Smooth muscle cell of bladder (primary cell): ENCODE data around the gene DPH1. TPM values are rescaled to one million over a fixed set of nuclear protein-coding genes. Genes with fewer than 3 reads are reported as not detected.

Experiments used
- total RNA-seq: library from RNA; depleted of rRNA; stranded (reverse); fragments of >200 nt; gene quantifications from 2 replicates; pipeline ENCODE4 v1.2.3, GENCODE V29; 2014

The DPH1 gene
- 16.2 and 20.2 TPM in 2 replicates for total RNA-seq

DNA sequence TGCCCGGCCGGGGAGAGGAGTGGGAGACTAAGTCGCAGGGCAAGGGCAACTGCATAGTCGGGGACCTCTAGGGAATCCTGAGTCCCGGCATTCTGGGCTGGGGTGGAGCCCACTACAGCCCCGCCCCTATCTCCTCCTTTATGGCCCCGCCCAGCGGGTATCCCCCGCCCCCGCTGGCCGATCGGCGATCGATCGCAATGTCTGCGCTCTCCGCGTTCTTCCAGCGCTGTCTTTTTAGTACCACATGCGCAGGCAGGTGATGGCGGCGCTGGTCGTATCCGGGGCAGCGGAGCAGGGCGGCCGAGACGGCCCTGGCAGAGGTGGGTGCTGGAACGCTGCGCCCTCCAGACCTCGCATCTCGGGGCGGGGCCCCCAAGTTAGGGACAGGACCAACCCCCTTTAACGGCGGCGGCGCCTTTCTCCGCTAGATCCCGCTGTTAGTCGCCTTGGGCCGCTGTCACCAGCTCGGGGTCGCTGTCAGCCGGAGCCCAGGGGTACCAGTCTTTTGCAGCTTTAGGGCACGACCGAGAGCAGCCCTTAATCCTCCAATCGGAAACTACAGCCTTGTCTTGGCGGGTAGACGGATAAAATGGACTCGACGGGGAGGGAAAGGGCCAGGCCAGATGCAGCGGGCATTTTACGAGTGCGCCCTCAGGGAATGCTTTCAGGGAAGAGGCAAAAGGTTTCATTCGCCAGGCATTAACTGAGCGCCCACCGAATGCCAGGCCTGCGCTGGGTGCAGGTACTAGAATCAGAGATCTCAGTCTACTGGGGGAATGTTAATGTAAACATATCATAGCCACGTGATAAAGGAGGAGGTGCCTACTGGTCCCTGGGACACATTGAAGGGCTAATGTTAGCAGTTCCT lies at the start of gene DPH1:
TSS of gene DPH1 (plus strand) at position 243 of the 868 bp plus-strand sequence. CDS start at position 260, 17 bp downstream.

GRCh38 chr17:2025220-2025621 lies 4.7 kb upstream of the DPH1 start, which contains the start of gene RTN4RL1:
RTN4RL1 (minus strand) TSS chr17:2025334; CDS start chr17:2024865, 469 bp downstream.

GRCh38 chr17:2041561-2042389 lies 11.8 kb downstream of the DPH1 start, which contains the start of gene OVCA2:
OVCA2 (plus strand) TSS chr17:2042022; CDS start chr17:2042048, 26 bp downstream.

DNA sequence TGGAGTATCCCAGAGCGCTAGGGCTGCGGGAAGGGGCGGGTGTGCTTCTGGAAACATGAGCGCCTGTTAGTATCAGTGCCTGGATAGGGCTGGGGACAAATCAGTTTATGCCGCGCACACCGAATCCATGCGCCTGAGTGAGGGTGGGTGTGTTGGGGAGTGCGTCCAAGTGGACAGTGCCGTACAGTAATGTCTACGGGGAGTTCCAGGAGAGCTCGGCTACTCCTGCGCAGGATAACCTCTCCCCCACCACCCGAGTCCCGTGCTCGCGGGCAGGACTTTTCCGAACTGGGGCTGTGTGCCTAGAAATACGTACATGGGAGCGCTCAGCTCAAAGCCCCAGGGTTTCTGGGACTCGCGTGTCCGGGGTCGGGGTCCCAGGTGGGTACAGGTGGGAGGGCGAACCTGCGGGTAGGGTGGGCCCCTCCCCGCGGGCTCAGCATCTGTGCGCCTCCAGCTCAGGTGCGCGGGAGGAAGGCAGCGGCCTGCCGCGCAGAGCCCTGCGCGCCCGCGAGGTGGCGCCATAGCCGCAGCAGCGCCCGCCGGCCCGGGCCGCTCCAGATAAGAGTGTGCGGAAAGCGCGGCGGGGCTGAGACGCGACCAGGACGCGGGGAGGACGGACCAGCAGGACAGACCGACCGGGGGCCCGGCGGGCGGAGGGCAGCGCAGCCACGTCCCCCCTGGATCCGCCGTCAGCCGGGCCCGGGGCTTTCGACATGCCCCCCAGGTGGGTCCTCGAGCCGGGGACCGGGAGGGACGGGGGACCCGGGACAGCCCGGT lies 24.7 kb downstream of the DPH1 start, which contains the start of gene HIC1:
TSS of gene HIC1 (plus strand) at position 592 of the 780 bp plus-strand sequence. CDS start 1,588 bp downstream, outside the sequence.

Other genes starting within 250 kb of the DPH1 start
- gene SMYD4, start 200.3 kb upstream of the DPH1 start, total RNA-seq: 5.1 and 7.0 TPM in 2 replicates
- gene RPA1, start 200.1 kb upstream of the DPH1 start, total RNA-seq: 15.2 and 32.9 TPM in 2 replicates
- gene RTN4RL1, start 4.8 kb upstream of the DPH1 start, total RNA-seq: under 0.01 and 0.09 TPM in 2 replicates
- gene OVCA2, start 11.9 kb downstream of the DPH1 start, total RNA-seq: 35.9 and 36.7 TPM in 2 replicates
- 20.5 and 27.2 TPM in 2 replicates for gene HIC1, start 24.9 kb downstream of the DPH1 start, total RNA-seq